GM23338 (cell line): ENCODE results near the gene FILIP1L. TPM values are rescaled to one million over a fixed set of nuclear protein-coding genes. Genes with fewer than 3 reads are reported as not detected.

Source experiments
- ATAC-seq: fragments of 200-7000 bp; cut with Tn5 transposase; 3 replicates; pipeline ENCODE4 v1.9.1; 2020
- DNase-seq: peaks from one replicate; pipeline ENCODE4 v3.0.0-alpha.2; 2015; ENCODE audit warnings: low spot score
- H2AFZ ChIP-seq: fragments of 200-600 bp; sonication (generic); 2 replicates; pipeline ENCODE4 v1.8.0; 2016; ENCODE audit warnings: antibody characterized with exemption, mild to moderate bottlenecking, moderate library complexity
- H3F3A ChIP-seq: fragments of 200-600 bp; sonication (generic); replicated peaks from 2 replicates; pipeline ENCODE4 v1.8.0; 2017; ENCODE audit warnings: antibody characterized with exemption, mixed run types, low read depth
- H3K27ac ChIP-seq: fragments of 200-600 bp; sonication (generic); 2 replicates; pipeline ENCODE4 v1.6.1; 2016; ENCODE audit warnings: low read depth
- H3K27me3 ChIP-seq: fragments of 200-600 bp; sonication (generic); 2 replicates; pipeline ENCODE4 v1.8.0; 2016; ENCODE audit warnings: mild to moderate bottlenecking, mixed run types, moderate library complexity; ENCODE audit not compliant: insufficient read depth
- H3K36me3 ChIP-seq: fragments of 200-600 bp; sonication (generic); 2 replicates; pipeline ENCODE4 v1.8.0; 2016; ENCODE audit warnings: mild to moderate bottlenecking; ENCODE audit not compliant: insufficient read depth
- H3K4me1 ChIP-seq: fragments of 200-600 bp; sonication (generic); 2 replicates; pipeline ENCODE4 v1.8.0; 2016; ENCODE audit warnings: mild to moderate bottlenecking, moderate library complexity; ENCODE audit not compliant: insufficient read depth
- H3K4me2 ChIP-seq: fragments of 200-600 bp; sonication (generic); 2 replicates; pipeline ENCODE4 v1.7.1; 2017; ENCODE audit warnings: mixed run types
- H3K4me3 ChIP-seq: fragments of 200-600 bp; sonication (generic); 2 replicates; pipeline ENCODE4 v1.6.1; 2016; ENCODE audit warnings: mixed run types
- H3K79me2 ChIP-seq: fragments of 200-600 bp; sonication (generic); replicated peaks from 2 replicates; pipeline ENCODE4 v1.8.0; 2017; ENCODE audit warnings: mild to moderate bottlenecking; ENCODE audit not compliant: insufficient read depth
- H3K9me2 ChIP-seq: fragments of 200-600 bp; sonication (generic); 2 replicates; pipeline ENCODE4 v1.8.0; 2017; ENCODE audit not compliant: insufficient read depth
- H4K20me1 ChIP-seq: fragments of 200-600 bp; sonication (generic); replicated peaks from 2 replicates; pipeline ENCODE4 v1.8.0; 2017; ENCODE audit warnings: mild to moderate bottlenecking; ENCODE audit not compliant: insufficient read depth
- H3K27ac Mint-ChIP-seq: 2 replicates; pipeline ENCODE4 v1.8.0; 2020; ENCODE audit warnings: inconsistent platforms, mild to moderate bottlenecking, moderate library complexity, mixed read lengths
- H3K27me3 Mint-ChIP-seq: 3 replicates; pipeline ENCODE4 v1.8.0; 2022; ENCODE audit warnings: low read depth, mild to moderate bottlenecking, moderate library complexity, mixed read lengths, inconsistent platforms; ENCODE audit not compliant: insufficient read depth, poor library complexity
- H3K36me3 Mint-ChIP-seq: 3 replicates; pipeline ENCODE4 v1.8.0; 2021; ENCODE audit warnings: low read depth, mild to moderate bottlenecking, inconsistent platforms, moderate library complexity, mixed read lengths
- H3K4me1 Mint-ChIP-seq: 3 replicates; pipeline ENCODE4 v1.8.0; 2020; ENCODE audit warnings: mild to moderate bottlenecking, inconsistent platforms, mixed read lengths
- H3K4me3 Mint-ChIP-seq: 3 replicates; pipeline ENCODE4 v1.8.0; 2021; ENCODE audit warnings: moderate library complexity, mild to moderate bottlenecking, inconsistent platforms, mixed read lengths
- H3K9me3 Mint-ChIP-seq: 3 replicates; pipeline ENCODE4 v1.8.0; 2020; ENCODE audit warnings: moderate library complexity, mild to moderate bottlenecking, inconsistent platforms, mixed read lengths
- CREB1 ChIP-seq: fragments of 250-450 bp; sonication (Bioruptor Pico); IDR thresholded peaks from 2 replicates; pipeline ENCODE4 v1.5.0; 2020; ENCODE audit warnings: low read depth, mild to moderate bottlenecking, moderate library complexity
- EZH2 ChIP-seq: fragments of 200-600 bp; sonication (generic); IDR thresholded peaks from one replicate; pipeline ENCODE4 v1.8.0; 2017; ENCODE audit warnings: antibody characterized with exemption, mild to moderate bottlenecking, low read depth; ENCODE audit not compliant: unreplicated experiment
- EZH2phosphoT487 ChIP-seq: fragments of 200-600 bp; sonication (generic); IDR thresholded peaks from one replicate; pipeline ENCODE4 v1.8.1; 2018; ENCODE audit warnings: antibody characterized with exemption; ENCODE audit not compliant: unreplicated experiment
- JUNB ChIP-seq: IDR thresholded peaks from one replicate; pipeline ENCODE4 v1.6.1; 2016; ENCODE audit warnings: antibody characterized with exemption; ENCODE audit not compliant: unreplicated experiment
- NANOG ChIP-seq: IDR thresholded peaks from 2 replicates; pipeline ENCODE4 v1.6.1; 2016; ENCODE audit warnings: antibody characterized with exemption, borderline replicate concordance
- POLR2AphosphoS5 ChIP-seq: IDR thresholded peaks from 2 replicates; pipeline ENCODE4 v1.6.1; 2016; ENCODE audit warnings: antibody characterized with exemption, low read depth
- STAT1 ChIP-seq: IDR thresholded peaks from one replicate; pipeline ENCODE4 v1.6.1; 2016; ENCODE audit warnings: antibody characterized with exemption; ENCODE audit not compliant: unreplicated experiment
- ZNF114 ChIP-seq: fragments of 250-450 bp; sonication (Bioruptor Pico); IDR thresholded peaks from 2 replicates; pipeline ENCODE4 v1.5.0; 2020; ENCODE audit warnings: mild to moderate bottlenecking, moderate library complexity
- ZNF331 ChIP-seq: fragments of 250-450 bp; sonication (Bioruptor Pico); IDR thresholded peaks from 2 replicates; pipeline ENCODE4 v1.5.0; 2020; ENCODE audit warnings: low read depth, mild to moderate bottlenecking, moderate library complexity
- polyA plus RNA-seq: library from polyadenylated mRNA; unstranded; fragments of >200 nt; fragmentation: Nextera tagmentation; extraction: Ambion mirVana; gene quantifications from 2 replicates; pipeline ENCODE4 v1.2.1, GENCODE V29; 2016
- total RNA-seq: library from RNA; depleted of rRNA; stranded (reverse); fragments of >200 nt; shearing (Covaris generic); gene quantifications from 2 replicates; pipeline ENCODE4 v1.2.3, GENCODE V29; 2014
- TF ChIP-seq, protein P1 (sequence below): IDR thresholded peaks from one replicate; pipeline ENCODE4 v1.6.1; 2018; ENCODE audit warnings: antibody characterized with exemption; ENCODE audit not compliant: unreplicated experiment
- TF ChIP-seq, protein P2 (sequence below): IDR thresholded peaks from 2 replicates; pipeline ENCODE4 v1.6.1; 2016; ENCODE audit warnings: antibody characterized with exemption
- TF ChIP-seq, protein P3 (sequence below), 2 experiments: fragments of 200-600 bp in 1 of 2; sonication (generic) in 1 of 2; conservative IDR thresholded peaks; 2 replicates each; pipeline versions ENCODE4 v1.5.1 to v1.6.1; 2016 to 2017; ENCODE audit warnings: antibody characterized with exemption in 2 of 2, low read depth in 2 of 2, mild to moderate bottlenecking in 2 of 2, moderate library complexity in 1 of 2
- TF ChIP-seq, protein P4 (sequence below): fragments of 250-450 bp; sonication (Bioruptor Pico); IDR thresholded peaks from 2 replicates; pipeline ENCODE4 v1.5.0; 2020; ENCODE audit warnings: mild to moderate bottlenecking, moderate library complexity

Gene FILIP1L
- total and polyA plus RNA-seq, 2 experiments from 2014 or later: 1.6 TPM; not detected in 1

DNA sequence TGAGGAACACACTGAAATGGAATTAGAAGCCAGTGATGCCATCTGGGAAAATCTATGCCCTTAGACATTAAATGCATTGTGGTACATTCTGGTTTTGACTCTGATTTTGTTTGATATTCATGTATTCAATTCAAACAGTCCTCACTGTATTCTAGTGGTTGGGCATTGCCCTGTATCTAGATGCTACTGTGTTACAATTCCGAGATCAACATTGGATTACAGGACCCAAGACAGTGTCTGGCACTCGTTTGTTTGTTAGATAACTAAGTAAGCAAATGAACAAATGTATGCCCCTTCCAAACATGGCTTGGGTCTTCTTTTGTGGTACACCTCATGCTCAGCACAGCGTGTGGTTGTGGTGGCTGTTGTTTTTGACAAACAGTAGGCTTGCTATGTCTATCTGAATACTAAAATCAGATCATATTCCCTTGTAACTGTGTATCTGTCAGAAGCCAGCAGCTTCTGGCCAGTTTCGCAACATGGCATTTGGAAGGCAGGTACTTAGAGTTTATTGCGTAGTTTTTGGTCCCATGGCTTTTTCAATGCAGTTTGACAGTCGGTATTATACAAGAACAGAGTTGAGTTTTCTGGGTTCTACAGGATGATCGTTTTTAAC, 5.7 kb downstream of the FILIP1L start:
- no peak overlapping the region for H3K4me3 Mint-ChIP-seq
- ATAC-seq (no peak), DNase-seq (no peak)
- Histone ChIP-seq H3K79me2 (no peaks in the 10 kb centered on the region), H2AFZ (no peak overlapping the region), H4K20me1 (no peaks in the 10 kb centered on the region), H3K4me1 (0 out of 2 replicates have a peak, but pooled peaks cover 7% of the 10 kb centered on the region), H3K4me3 (no peak overlapping the region), H3F3A (no peaks in the 10 kb centered on the region), H3K9me2 (no peaks in the 10 kb centered on the region), H3K27me3 (no peaks in the 10 kb centered on the region), H3K27ac (no peak overlapping the region), H3K4me2 (no peak overlapping the region), H3K36me3 (no peaks in the 10 kb centered on the region)
- H3K27ac Mint-ChIP-seq: no peak overlapping the region
- no peaks in the 10 kb centered on the region for H3K9me3 Mint-ChIP-seq
- TF ChIP-seq, protein P1, sequence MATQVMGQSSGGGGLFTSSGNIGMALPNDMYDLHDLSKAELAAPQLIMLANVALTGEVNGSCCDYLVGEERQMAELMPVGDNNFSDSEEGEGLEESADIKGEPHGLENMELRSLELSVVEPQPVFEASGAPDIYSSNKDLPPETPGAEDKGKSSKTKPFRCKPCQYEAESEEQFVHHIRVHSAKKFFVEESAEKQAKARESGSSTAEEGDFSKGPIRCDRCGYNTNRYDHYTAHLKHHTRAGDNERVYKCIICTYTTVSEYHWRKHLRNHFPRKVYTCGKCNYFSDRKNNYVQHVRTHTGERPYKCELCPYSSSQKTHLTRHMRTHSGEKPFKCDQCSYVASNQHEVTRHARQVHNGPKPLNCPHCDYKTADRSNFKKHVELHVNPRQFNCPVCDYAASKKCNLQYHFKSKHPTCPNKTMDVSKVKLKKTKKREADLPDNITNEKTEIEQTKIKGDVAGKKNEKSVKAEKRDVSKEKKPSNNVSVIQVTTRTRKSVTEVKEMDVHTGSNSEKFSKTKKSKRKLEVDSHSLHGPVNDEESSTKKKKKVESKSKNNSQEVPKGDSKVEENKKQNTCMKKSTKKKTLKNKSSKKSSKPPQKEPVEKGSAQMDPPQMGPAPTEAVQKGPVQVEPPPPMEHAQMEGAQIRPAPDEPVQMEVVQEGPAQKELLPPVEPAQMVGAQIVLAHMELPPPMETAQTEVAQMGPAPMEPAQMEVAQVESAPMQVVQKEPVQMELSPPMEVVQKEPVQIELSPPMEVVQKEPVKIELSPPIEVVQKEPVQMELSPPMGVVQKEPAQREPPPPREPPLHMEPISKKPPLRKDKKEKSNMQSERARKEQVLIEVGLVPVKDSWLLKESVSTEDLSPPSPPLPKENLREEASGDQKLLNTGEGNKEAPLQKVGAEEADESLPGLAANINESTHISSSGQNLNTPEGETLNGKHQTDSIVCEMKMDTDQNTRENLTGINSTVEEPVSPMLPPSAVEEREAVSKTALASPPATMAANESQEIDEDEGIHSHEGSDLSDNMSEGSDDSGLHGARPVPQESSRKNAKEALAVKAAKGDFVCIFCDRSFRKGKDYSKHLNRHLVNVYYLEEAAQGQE: no peak
- TF ChIP-seq EZH2 (no peak), ZNF114 (CRISPR knock-in tag) (no peak), EZH2phosphoT487 (no peak), CREB1 (CRISPR knock-in tag) (no peak), POLR2AphosphoS5 (no peak), ZNF331 (CRISPR knock-in tag) (no peak), STAT1 (no peak), JUNB (no peak), NANOG (no peak)
- TF ChIP-seq, protein P2, sequence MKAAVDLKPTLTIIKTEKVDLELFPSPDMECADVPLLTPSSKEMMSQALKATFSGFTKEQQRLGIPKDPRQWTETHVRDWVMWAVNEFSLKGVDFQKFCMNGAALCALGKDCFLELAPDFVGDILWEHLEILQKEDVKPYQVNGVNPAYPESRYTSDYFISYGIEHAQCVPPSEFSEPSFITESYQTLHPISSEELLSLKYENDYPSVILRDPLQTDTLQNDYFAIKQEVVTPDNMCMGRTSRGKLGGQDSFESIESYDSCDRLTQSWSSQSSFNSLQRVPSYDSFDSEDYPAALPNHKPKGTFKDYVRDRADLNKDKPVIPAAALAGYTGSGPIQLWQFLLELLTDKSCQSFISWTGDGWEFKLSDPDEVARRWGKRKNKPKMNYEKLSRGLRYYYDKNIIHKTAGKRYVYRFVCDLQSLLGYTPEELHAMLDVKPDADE: no peak
- TF ChIP-seq, protein P3, sequence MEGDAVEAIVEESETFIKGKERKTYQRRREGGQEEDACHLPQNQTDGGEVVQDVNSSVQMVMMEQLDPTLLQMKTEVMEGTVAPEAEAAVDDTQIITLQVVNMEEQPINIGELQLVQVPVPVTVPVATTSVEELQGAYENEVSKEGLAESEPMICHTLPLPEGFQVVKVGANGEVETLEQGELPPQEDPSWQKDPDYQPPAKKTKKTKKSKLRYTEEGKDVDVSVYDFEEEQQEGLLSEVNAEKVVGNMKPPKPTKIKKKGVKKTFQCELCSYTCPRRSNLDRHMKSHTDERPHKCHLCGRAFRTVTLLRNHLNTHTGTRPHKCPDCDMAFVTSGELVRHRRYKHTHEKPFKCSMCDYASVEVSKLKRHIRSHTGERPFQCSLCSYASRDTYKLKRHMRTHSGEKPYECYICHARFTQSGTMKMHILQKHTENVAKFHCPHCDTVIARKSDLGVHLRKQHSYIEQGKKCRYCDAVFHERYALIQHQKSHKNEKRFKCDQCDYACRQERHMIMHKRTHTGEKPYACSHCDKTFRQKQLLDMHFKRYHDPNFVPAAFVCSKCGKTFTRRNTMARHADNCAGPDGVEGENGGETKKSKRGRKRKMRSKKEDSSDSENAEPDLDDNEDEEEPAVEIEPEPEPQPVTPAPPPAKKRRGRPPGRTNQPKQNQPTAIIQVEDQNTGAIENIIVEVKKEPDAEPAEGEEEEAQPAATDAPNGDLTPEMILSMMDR (conservative IDR thresholded peaks at IDR 0.05; ENCODE audit: low read depth in 2 of 2): no peak
- TF ChIP-seq, protein P4, sequence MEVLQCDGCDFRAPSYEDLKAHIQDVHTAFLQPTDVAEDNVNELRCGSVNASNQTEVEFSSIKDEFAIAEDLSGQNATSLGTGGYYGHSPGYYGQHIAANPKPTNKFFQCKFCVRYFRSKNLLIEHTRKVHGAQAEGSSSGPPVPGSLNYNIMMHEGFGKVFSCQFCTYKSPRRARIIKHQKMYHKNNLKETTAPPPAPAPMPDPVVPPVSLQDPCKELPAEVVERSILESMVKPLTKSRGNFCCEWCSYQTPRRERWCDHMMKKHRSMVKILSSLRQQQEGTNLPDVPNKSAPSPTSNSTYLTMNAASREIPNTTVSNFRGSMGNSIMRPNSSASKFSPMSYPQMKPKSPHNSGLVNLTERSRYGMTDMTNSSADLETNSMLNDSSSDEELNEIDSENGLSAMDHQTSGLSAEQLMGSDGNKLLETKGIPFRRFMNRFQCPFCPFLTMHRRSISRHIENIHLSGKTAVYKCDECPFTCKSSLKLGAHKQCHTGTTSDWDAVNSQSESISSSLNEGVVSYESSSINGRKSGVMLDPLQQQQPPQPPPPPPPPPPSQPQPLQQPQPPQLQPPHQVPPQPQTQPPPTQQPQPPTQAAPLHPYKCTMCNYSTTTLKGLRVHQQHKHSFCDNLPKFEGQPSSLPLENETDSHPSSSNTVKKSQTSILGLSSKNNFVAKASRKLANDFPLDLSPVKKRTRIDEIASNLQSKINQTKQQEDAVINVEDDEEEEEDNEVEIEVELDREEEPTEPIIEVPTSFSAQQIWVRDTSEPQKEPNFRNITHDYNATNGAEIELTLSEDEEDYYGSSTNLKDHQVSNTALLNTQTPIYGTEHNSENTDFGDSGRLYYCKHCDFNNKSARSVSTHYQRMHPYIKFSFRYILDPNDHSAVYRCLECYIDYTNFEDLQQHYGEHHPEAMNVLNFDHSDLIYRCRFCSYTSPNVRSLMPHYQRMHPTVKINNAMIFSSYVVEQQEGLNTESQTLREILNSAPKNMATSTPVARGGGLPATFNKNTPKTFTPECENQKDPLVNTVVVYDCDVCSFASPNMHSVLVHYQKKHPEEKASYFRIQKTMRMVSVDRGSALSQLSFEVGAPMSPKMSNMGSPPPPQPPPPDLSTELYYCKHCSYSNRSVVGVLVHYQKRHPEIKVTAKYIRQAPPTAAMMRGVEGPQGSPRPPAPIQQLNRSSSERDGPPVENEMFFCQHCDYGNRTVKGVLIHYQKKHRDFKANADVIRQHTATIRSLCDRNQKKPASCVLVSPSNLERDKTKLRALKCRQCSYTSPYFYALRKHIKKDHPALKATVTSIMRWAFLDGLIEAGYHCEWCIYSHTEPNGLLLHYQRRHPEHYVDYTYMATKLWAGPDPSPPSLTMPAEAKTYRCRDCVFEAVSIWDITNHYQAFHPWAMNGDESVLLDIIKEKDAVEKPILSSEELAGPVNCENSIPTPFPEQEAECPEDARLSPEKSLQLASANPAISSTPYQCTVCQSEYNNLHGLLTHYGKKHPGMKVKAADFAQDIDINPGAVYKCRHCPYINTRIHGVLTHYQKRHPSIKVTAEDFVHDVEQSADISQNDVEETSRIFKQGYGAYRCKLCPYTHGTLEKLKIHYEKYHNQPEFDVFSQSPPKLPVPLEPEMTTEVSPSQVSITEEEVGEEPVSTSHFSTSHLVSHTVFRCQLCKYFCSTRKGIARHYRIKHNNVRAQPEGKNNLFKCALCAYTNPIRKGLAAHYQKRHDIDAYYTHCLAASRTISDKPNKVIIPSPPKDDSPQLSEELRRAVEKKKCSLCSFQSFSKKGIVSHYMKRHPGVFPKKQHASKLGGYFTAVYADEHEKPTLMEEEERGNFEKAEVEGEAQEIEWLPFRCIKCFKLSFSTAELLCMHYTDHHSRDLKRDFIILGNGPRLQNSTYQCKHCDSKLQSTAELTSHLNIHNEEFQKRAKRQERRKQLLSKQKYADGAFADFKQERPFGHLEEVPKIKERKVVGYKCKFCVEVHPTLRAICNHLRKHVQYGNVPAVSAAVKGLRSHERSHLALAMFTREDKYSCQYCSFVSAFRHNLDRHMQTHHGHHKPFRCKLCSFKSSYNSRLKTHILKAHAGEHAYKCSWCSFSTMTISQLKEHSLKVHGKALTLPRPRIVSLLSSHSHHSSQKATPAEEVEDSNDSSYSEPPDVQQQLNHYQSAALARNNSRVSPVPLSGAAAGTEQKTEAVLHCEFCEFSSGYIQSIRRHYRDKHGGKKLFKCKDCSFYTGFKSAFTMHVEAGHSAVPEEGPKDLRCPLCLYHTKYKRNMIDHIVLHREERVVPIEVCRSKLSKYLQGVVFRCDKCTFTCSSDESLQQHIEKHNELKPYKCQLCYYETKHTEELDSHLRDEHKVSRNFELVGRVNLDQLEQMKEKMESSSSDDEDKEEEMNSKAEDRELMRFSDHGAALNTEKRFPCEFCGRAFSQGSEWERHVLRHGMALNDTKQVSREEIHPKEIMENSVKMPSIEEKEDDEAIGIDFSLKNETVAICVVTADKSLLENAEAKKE (CRISPR knock-in tag): no peak
- H3K36me3 Mint-ChIP-seq: no peaks in the 10 kb centered on the region
- no peaks in the 10 kb centered on the region for H3K27me3 Mint-ChIP-seq
- peaks cover 25% of the 10 kb centered on the region; the same call in 2 of the 3 replicates for H3K4me1 Mint-ChIP-seq
